Measurements from ENCODE around the gene RPS8.

GRCh38 chr1:44826375-44827196, 51.2 kb downstream of the RPS8 start:
- TF ChIP-seq POLR2A (IDR thresholded peaks at IDR 0.05) (no peak), CTCF (IDR thresholded peaks at IDR 0.05) (no peak)
